Stimulated activated naive CD8-positive, alpha-beta T cell treated with anti-CD3 and anti-CD28 coated beads, Interleukin-15, amount 100 ng/mL, for 72 hours (primary cell): ENCODE results near the gene CFAP20.

Source experiments
- ATAC-seq: fragments of 150-1000 bp; cut with Tn5 transposase; 2 replicates; pipeline ENCODE4 v1.10.0; 2021; ENCODE audit warnings: mild to moderate bottlenecking, moderate library complexity
- DNase-seq, 2 donors: peaks; one replicate each; pipeline ENCODE4 v3.0.0; 2021 to 2022
- H3K27ac Mint-ChIP-seq, 2 donors: one replicate each; pipeline ENCODE4 v1.8.0; 2022; ENCODE audit warnings: mild to moderate bottlenecking in 2 of 2, mixed read lengths in 2 of 2, moderate library complexity in 2 of 2
- H3K27me3 Mint-ChIP-seq: one replicate; pipeline ENCODE4 v1.8.0; 2022; ENCODE audit warnings: mixed read lengths
- H3K4me1 Mint-ChIP-seq: one replicate; pipeline ENCODE4 v1.8.0; 2022; ENCODE audit warnings: mild to moderate bottlenecking, mixed read lengths
- H3K4me3 Mint-ChIP-seq, 2 donors: one replicate each; pipeline ENCODE4 v1.8.0; 2022; ENCODE audit warnings: mild to moderate bottlenecking in 2 of 2, mixed read lengths in 2 of 2, moderate library complexity in 1 of 2
- H3K9me3 Mint-ChIP-seq, 2 donors: one replicate each; pipeline ENCODE4 v1.8.0; 2022; ENCODE audit warnings: mixed read lengths in 2 of 2

Gene CFAP20

DNA sequence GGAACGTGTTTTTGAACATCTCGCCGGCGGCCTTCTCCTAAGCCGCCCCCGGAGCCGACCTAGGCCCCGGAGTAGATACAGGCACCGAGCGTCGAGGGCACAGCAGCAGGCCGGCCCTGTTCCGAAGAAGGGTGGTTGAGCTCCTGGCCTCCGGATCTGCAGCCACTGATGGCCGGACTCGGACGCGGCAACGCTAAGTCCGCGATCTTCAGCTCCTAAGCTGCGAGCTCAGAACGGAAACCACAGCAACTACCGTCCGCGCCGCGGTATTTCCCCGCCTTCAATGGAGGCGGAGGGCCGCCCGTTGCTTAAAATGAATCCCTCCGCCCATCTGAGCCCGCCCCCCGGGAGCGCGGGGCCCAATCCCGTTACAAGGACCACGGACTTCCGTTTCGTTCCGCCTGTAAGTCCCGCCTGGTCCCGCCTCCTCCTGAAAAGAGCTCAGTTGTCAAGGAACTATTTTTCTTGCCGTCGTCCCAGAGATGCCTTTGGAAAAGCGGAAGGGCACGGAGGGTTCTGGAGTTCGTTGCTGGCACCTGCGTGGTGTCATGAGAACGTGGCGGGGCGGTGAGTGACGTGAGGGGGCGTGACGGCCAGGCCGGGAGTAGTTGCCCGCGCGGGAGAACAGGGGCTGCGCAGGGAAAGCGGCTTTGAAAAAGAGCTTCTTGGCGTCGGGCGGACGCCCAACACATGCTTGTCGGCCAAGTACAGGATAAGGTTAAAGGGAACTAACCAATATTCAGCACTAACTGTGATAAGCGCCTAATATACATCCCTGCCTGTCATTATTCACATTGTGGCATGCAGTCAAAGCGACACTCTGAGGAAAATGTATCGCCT lies at the start of gene CFAP20:
Gene CFAP20, minus strand, starts transcription at position 285 of the 840 bp plus-strand sequence. Its CDS starts 266 bp downstream, at position 19.
- H3K27me3 Mint-ChIP-seq = no peaks in the 10 kb centered on the region
- peaks cover 38% of the 10 kb centered on the region for H3K4me1 Mint-ChIP-seq
- DNase-seq (peak; percentile 95 to 98), ATAC-seq (peak; percentile 94)
- H3K27ac Mint-ChIP-seq = peak within 1 kb of the TSS; percentile 98
- H3K4me3 Mint-ChIP-seq = peak within 1 kb of the TSS; percentile 92 to 94
- no peaks in the 10 kb centered on the region for H3K9me3 Mint-ChIP-seq

GRCh38 chr16:58177353-58177710 lies 48.2 kb upstream of the CFAP20 start:
- peak; percentile 43 to 44 for DNase-seq
- H3K27me3 Mint-ChIP-seq = no peaks in the 10 kb centered on the region
- H3K4me3 Mint-ChIP-seq = peak overlapping the region; percentile 57 to 59
- H3K9me3 Mint-ChIP-seq = no peaks in the 10 kb centered on the region
- peak overlapping the region; percentile 92 for H3K27ac Mint-ChIP-seq
- H3K4me1 Mint-ChIP-seq = peaks cover 72% of the 10 kb centered on the region
- ATAC-seq = peak; percentile 94

DNA sequence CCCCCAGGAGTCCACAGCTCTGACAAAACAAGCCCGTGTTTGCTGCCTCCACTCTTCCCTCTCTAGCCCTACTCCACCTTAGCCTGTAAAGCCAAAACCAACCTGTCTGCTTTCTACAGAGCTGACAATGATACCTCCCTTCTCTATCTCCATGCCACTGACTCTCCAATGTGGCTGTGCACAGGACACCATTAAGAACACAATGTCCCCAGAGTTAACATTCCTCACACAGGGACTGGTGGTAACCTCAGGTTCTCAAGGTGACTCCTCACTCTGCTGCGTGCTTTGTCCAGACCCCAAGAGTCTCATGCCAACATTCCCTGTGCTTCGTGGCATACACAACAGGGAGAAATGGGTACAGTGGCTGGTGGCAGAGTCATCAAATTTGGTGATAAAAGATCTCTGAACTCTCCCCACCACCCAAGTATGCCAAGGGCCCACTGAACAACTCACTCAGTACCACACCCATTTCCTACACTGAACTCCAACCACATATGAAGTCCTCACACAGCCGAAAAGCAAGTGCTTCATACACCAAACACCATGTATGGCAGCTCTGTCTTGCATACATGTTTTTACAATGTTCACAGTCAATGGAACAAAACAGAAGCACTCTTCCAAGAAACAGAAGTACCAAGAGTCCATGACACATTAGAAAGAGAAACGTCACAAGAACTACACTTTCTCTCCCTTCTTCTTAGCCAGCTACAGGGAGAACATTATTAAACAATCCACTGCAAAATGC lies 47.6 kb upstream of the CFAP20 start:
- Mint-ChIP-seq H3K27me3 (no peaks in the 10 kb centered on the region), H3K4me3 (peak overlapping the region; percentile 57 to 59), H3K4me1 (peaks cover 69% of the 10 kb centered on the region), H3K9me3 (no peaks in the 10 kb centered on the region), H3K27ac (peak overlapping the region; percentile 92)
- DNase-seq = peak in 1 of 2 donors; percentile 19
- peak; percentile 87 for ATAC-seq

DNA sequence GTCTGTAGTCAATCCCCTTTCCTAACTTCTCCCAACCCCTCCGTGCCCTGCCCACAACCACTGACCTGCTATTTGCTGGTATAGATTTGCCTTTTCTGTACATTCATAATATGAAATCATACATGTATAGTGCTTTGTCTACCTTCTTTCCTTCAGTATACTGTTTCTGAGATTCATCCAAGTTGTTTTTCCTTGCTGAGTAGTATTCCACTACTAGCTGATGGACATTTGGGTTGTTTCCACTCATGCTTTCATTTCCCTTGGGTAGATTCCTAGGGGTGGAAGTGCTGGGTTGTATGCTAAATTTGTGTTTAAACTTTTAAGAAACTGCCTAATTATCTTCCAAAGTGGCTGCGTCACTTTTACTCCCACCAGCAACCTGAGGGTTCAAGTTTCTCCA lies 41.0 kb upstream of the CFAP20 start:
- H3K27me3 Mint-ChIP-seq = no peaks in the 10 kb centered on the region
- no peak for ATAC-seq
- H3K9me3 Mint-ChIP-seq = no peaks in the 10 kb centered on the region
- H3K4me3 Mint-ChIP-seq = no peak overlapping the region
- no peak for DNase-seq
- peaks cover 11% of the 10 kb centered on the region for H3K4me1 Mint-ChIP-seq
- H3K27ac Mint-ChIP-seq = peak overlapping the region in 1 of 2 donors; percentile 52

DNA sequence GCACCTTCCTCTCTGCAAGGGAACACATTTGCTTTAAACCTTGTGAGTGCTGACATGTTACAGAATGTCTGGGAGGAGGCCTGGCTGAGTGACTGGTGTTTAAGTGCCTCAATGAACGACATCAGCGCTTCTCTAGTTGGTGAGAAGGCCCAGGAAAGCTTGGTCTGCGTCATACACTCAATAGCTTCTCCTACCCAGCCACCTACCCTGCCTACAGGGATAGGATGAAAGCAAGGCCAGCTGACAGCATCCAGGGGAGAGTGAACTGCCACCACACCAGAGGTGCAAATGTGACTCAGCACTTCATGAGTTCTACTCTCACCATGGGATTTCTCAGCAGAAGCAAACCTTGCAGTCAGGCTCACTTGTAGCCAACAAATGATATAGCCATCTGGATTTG lies 31.7 kb upstream of the CFAP20 start:
- no peaks in the 10 kb centered on the region for H3K9me3 Mint-ChIP-seq
- ATAC-seq = no peak

DNA sequence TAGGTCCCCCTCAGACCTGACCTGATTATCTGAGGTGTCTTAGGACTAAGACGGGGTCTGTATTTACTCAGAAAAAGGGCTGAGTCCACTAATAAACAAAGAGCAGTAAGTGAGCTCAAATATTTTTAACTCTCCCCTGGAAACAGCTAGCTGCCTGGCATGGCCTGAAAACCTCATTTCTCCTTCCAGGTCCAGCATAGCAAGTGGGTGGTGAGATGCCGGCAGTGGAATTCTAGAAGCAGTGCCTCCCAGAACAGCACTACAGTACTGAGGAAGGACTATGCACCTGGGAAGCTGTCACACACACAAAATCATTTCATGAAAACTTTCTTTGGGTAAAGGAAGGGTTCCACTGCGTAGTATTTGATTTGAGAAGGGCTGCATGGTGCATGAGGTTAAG lies 29.5 kb upstream of the CFAP20 start:
- no peak for ATAC-seq
- Mint-ChIP-seq H3K4me1 (peaks cover 7% of the 10 kb centered on the region), H3K27ac (peak overlapping the region in 1 of 2 donors; percentile 27), H3K9me3 (no peaks in the 10 kb centered on the region), H3K27me3 (no peaks in the 10 kb centered on the region), H3K4me3 (no peak overlapping the region)
- DNase-seq = no peak

More for the DNA sequence above, 31.7 kb upstream of the CFAP20 start:
- peak overlapping the region in 1 of 2 donors; percentile 74 for H3K27ac Mint-ChIP-seq
- peaks cover 4% of the 10 kb centered on the region for H3K4me1 Mint-ChIP-seq
- H3K27me3 Mint-ChIP-seq = no peaks in the 10 kb centered on the region
- H3K4me3 Mint-ChIP-seq = no peak overlapping the region
- no peak for DNase-seq

DNA sequence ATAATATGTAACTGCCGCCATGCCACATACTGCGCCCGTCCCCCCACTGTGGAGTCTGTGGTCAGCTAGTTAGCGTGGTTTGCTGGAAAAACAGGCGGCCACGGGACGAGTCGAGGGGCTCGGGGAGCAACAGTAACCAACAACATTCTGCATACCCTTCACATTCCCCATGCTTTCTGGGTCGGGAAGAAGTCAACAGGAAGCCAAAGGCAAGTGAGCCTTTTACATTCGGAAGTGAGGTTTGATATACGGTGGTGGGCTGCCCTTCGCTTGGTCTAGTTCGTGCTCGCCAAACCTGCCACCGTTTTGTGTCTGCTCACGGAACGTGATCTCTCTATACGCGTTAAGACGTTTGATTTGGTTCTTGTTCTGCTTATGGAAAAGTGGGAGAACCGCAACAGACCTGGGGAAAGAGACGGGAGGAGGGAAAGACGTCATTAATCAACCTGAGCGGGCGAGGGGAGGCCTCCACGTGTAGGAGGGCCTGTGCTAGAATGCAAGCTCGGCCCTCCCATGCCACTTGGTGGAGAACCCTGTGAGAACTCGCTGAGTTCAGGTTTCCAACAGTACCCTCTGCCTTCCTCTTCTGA lies 28.9 kb upstream of the CFAP20 start:
- H3K4me1 Mint-ChIP-seq = peaks cover 7% of the 10 kb centered on the region
- H3K9me3 Mint-ChIP-seq = no peaks in the 10 kb centered on the region
- H3K27me3 Mint-ChIP-seq = no peaks in the 10 kb centered on the region
- no peak for ATAC-seq
- H3K4me3 Mint-ChIP-seq = no peak overlapping the region
- no peak overlapping the region for H3K27ac Mint-ChIP-seq
- DNase-seq = no peak

- no peak overlapping the region for H3K4me3 Mint-ChIP-seq
- H3K9me3 Mint-ChIP-seq = no peaks in the 10 kb centered on the region
- H3K4me1 Mint-ChIP-seq = peaks cover 7% of the 10 kb centered on the region
- no peaks in the 10 kb centered on the region for H3K27me3 Mint-ChIP-seq
- DNase-seq = no peak
- H3K27ac Mint-ChIP-seq = no peak overlapping the region
- ATAC-seq = no peak
Measured at GRCh38 chr16:58157239-58157638, 28.1 kb upstream of the CFAP20 start.

DNA sequence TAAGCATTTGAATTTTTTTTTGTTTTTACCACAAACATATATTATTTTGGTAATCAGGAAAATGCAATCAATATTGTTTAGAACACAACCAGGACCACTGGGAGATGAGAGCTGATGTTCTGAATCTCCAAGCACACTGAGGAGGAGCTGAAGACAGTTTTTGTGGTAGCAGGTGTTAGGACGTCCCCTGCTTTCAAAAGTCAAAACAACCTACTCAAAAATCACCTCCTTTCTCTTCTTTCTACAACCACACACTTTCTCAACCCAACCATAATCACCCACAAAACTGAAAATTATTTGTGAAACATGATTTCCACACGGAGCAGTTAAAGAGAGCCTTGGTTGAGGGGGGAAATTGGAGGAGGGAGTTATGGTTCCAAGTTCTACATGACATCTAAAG lies 26.7 kb upstream of the CFAP20 start:
- ATAC-seq (peak; percentile 64), DNase-seq (no peak)
- no peak overlapping the region for H3K27ac Mint-ChIP-seq
- H3K4me3 Mint-ChIP-seq = no peak overlapping the region
- H3K4me1 Mint-ChIP-seq = peaks cover 7% of the 10 kb centered on the region
- H3K9me3 Mint-ChIP-seq = no peaks in the 10 kb centered on the region
- H3K27me3 Mint-ChIP-seq = no peaks in the 10 kb centered on the region

GRCh38 chr16:58154345-58154744 lies 25.2 kb upstream of the CFAP20 start:
- H3K9me3 Mint-ChIP-seq = no peaks in the 10 kb centered on the region
- peak overlapping the region in 1 of 2 donors; percentile 59 for H3K27ac Mint-ChIP-seq
- H3K4me3 Mint-ChIP-seq = no peak overlapping the region
- no peak for DNase-seq
- no peak for ATAC-seq
- H3K27me3 Mint-ChIP-seq = no peaks in the 10 kb centered on the region
- peaks cover 7% of the 10 kb centered on the region for H3K4me1 Mint-ChIP-seq

- ATAC-seq = no peak
Measured at GRCh38 chr16:58152246-58152868, 23.2 kb upstream of the CFAP20 start.

GRCh38 chr16:58148526-58148925 lies 19.3 kb upstream of the CFAP20 start:
- H3K4me1 Mint-ChIP-seq = no peaks in the 10 kb centered on the region
- H3K27me3 Mint-ChIP-seq = no peaks in the 10 kb centered on the region
- H3K4me3 Mint-ChIP-seq = no peak overlapping the region
- no peaks in the 10 kb centered on the region for H3K9me3 Mint-ChIP-seq
- ATAC-seq (no peak), DNase-seq (no peak)
- H3K27ac Mint-ChIP-seq = no peak overlapping the region

More at GRCh38 chr16:58152246-58152868, 23.2 kb upstream of the CFAP20 start:
- H3K4me3 Mint-ChIP-seq = no peak overlapping the region
- H3K9me3 Mint-ChIP-seq = no peaks in the 10 kb centered on the region
- H3K4me1 Mint-ChIP-seq = peaks cover 7% of the 10 kb centered on the region
- no peak for DNase-seq
- H3K27me3 Mint-ChIP-seq = no peaks in the 10 kb centered on the region
- no peak overlapping the region for H3K27ac Mint-ChIP-seq

GRCh38 chr16:58148099-58148498 lies 18.9 kb upstream of the CFAP20 start:
- Mint-ChIP-seq H3K9me3 (no peaks in the 10 kb centered on the region), H3K27ac (no peak overlapping the region), H3K4me1 (no peaks in the 10 kb centered on the region), H3K27me3 (no peaks in the 10 kb centered on the region), H3K4me3 (no peak overlapping the region)
- ATAC-seq (no peak), DNase-seq (no peak)

- H3K27me3 Mint-ChIP-seq = no peaks in the 10 kb centered on the region
- DNase-seq (no peak), ATAC-seq (no peak)
- H3K4me1 Mint-ChIP-seq = no peaks in the 10 kb centered on the region
- H3K9me3 Mint-ChIP-seq = peaks cover 14 to 25% of the 10 kb centered on the region in 2 donors
- H3K27ac Mint-ChIP-seq = no peak overlapping the region
- H3K4me3 Mint-ChIP-seq = no peak overlapping the region
Measured at GRCh38 chr16:58138852-58139251, 9.7 kb upstream of the CFAP20 start.

DNA sequence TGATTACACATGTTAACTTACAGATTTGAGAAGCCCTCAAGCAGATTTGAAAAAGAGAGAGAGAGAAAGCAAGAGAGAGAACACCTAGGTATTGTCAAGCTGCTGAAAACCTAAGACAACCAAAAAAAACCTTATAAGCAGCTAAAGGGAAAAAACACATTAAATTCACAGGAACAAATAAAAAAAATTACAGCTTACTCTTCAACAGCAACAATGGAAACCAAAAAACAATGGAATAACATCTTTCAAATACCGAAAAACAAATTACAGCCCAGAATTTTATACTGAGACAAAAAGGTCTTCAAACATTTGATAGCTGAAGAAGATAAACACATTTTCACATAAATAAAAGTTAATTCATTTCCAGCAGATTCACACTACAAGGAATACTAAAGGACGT lies 8.4 kb upstream of the CFAP20 start:
- no peaks in the 10 kb centered on the region for H3K27me3 Mint-ChIP-seq
- H3K27ac Mint-ChIP-seq = no peak overlapping the region
- H3K4me1 Mint-ChIP-seq = no peaks in the 10 kb centered on the region
- ATAC-seq = no peak
- H3K4me3 Mint-ChIP-seq = no peak overlapping the region
- no peak for DNase-seq
- peaks cover 14 to 25% of the 10 kb centered on the region in 2 donors for H3K9me3 Mint-ChIP-seq
